Sciatic nerve (tissue), 2 donors: ENCODE measurements around the gene MGAT3. TPM values are rescaled to one million over a fixed set of nuclear protein-coding genes. Genes with fewer than 3 reads are reported as not detected.
A peak's percentile ranks its signal among the peaks of the same experiment; 100 is the strongest.

Source experiments
- ATAC-seq: fragments of 200-7000 bp; cut with Tn5 transposase; one replicate; pipeline ENCODE4 v1.9.1; 2020; ENCODE audit warnings: mild to moderate bottlenecking, moderate library complexity
- DNase-seq: peaks from one replicate; pipeline ENCODE4 v3.0.0-alpha.2; 2020; ENCODE audit warnings: low spot score
- intact Hi-C: fragments of 100-400 bp; cut with DNase I; formaldehyde crosslinking; loops from one replicate; pipeline ENCODE4 v1.14.2; 2022
- total RNA-seq: library from RNA; stranded (reverse); fragmentation: NEBNext Ultra II Directional; extraction: Animal tissue kit (Norgen Biotek cat#: 25700); gene quantifications from one replicate; pipeline ENCODE4 v1.2.1, GENCODE V29; 2021
- donor health status: DM: no; HTN: no; CAD: no.
- donor health status: DM: no; HTN: no; CAD: no.

Gene MGAT3
- total RNA-seq, 1 donor from 2014 or later: 56.5 TPM

- DNase-seq (peak; percentile 100), ATAC-seq (peak; percentile 93)
- intact Hi-C loops: no loop called here
These were observed 75.6 kb downstream of the MGAT3 start, which contains the start of gene RPS19BP1 for GRCh38 chr22:39532215-39533073. RPS19BP1 (minus strand) TSS chr22:39532748; CDS start chr22:39532738, 10 bp downstream.

- no peak for ATAC-seq
- no peak for DNase-seq
- intact Hi-C loops: no loop called here
These were observed 77.3 kb downstream of the MGAT3 start for GRCh38 chr22:39534092-39534506.

- intact Hi-C loops: loop anchor here (5.0 kb wide), 1 partner anchor 488 kb away; no protein-coding TSS in a partner anchor
- ATAC-seq (peak; percentile 47), DNase-seq (peak; percentile 93)
These were observed 78.0 kb downstream of the MGAT3 start for GRCh38 chr22:39534591-39535356.

- ATAC-seq (no peak), DNase-seq (no peak)
- intact Hi-C loops: loop anchor here (5.0 kb wide), 1 partner anchor 487 kb away; no protein-coding TSS in a partner anchor
These were observed 78.5 kb downstream of the MGAT3 start for GRCh38 chr22:39535357-39535725.

- intact Hi-C loops: loop anchor here (5.0 kb wide), 1 partner anchor 486 kb away; no protein-coding TSS in a partner anchor
- no peak for DNase-seq
- ATAC-seq: no peak
These were observed 79.1 kb downstream of the MGAT3 start for GRCh38 chr22:39535831-39536449.

GRCh38 chr22:39536711-39537110 lies 79.9 kb downstream of the MGAT3 start:
- ATAC-seq (no peak), DNase-seq (no peak)
- intact Hi-C loops: loop anchor here (5.0 kb wide), 1 partner anchor 486 kb away; no protein-coding TSS in a partner anchor

GRCh38 chr22:39537975-39538374 lies 81.2 kb downstream of the MGAT3 start:
- intact Hi-C loops: loop anchor here (5.0 kb wide), 1 partner anchor 484 kb away; no protein-coding TSS in a partner anchor
- no peak for ATAC-seq
- DNase-seq: no peak

Other genes starting within 250 kb of the MGAT3 start
- gene PDGFB, start 212.0 kb upstream of the MGAT3 start, total RNA-seq: 24.2 TPM
- 1,341 TPM for gene RPL3, start 137.4 kb upstream of the MGAT3 start, total RNA-seq
- 52.9 TPM for gene SYNGR1, start 107.0 kb upstream of the MGAT3 start, total RNA-seq
- 42.0 TPM for gene TAB1, start 57.2 kb upstream of the MGAT3 start, total RNA-seq
- gene MIEF1, start 45.3 kb downstream of the MGAT3 start, total RNA-seq: 19.0 TPM
- gene ATF4, start 63.5 kb downstream of the MGAT3 start, total RNA-seq: 319 TPM
- gene RPS19BP1, start 75.7 kb downstream of the MGAT3 start, total RNA-seq: 58.2 TPM
- gene CACNA1I, start 113.7 kb downstream of the MGAT3 start, total RNA-seq: 0.40 TPM